ENCODE data around the gene PCSK6. TPM values are rescaled to one million over a fixed set of nuclear protein-coding genes. Genes with fewer than 3 reads are reported as not detected.
A peak's percentile ranks its signal among the peaks of the same experiment; 100 is the strongest.
"Not testable (repeated sequence)": the region's sequence is repeated elsewhere in the genome, so short reads cannot be mapped to it uniquely, and the experiment has no call there.

The PCSK6 gene
- total RNA-seq, 2 donors from 2014 or later: 29.9 to 39.5 TPM

GRCh38 chr15:101470548-101471239, 18.8 kb downstream of the PCSK6 start:
- Histone ChIP-seq H3K27me3 (no peaks in the 10 kb centered on the region), H3K27ac (no peak overlapping the region), H3K9ac (ENCODE audit: low read depth in 2 of 2, low read length in 2 of 2) (no peak overlapping the region), H3K4me1 (no peaks in the 10 kb centered on the region), H3K9me3 (no peaks in the 10 kb centered on the region), H3K36me3 (no peaks in the 10 kb centered on the region), H3K4me3 (no peak overlapping the region)
- DNase-seq: no peak
- intact Hi-C loops (cut with DNase I): no loop called here
- no peak for TF ChIP-seq CTCF (IDR thresholded peaks at IDR 0.05)

GRCh38 chr15:101469520-101470288, 19.8 kb downstream of the PCSK6 start:
- Histone ChIP-seq H3K4me1 (no peaks in the 10 kb centered on the region), H3K4me3 (no peak overlapping the region), H3K9me3 (no peaks in the 10 kb centered on the region), H3K9ac (ENCODE audit: low read depth in 2 of 2, low read length in 2 of 2) (no peak overlapping the region), H3K27ac (no peak overlapping the region), H3K27me3 (no peaks in the 10 kb centered on the region), H3K36me3 (no peaks in the 10 kb centered on the region)
- intact Hi-C loops (cut with DNase I): no loop called here
- no peak for DNase-seq
- no peak for TF ChIP-seq CTCF (IDR thresholded peaks at IDR 0.05)

- Histone ChIP-seq H3K9me3 (no peaks in the 10 kb centered on the region), H3K4me1 (no peaks in the 10 kb centered on the region), H3K9ac (ENCODE audit: low read depth in 2 of 2, low read length in 2 of 2) (no peak overlapping the region), H3K36me3 (no peaks in the 10 kb centered on the region), H3K27me3 (no peaks in the 10 kb centered on the region), H3K27ac (no peak overlapping the region), H3K4me3 (no peak overlapping the region)
- intact Hi-C loops (cut with DNase I): no loop called here
- no peak for DNase-seq
- no peak for TF ChIP-seq CTCF (IDR thresholded peaks at IDR 0.05)
These were observed 23.3 kb downstream of the PCSK6 start for GRCh38 chr15:101466188-101466587.

GRCh38 chr15:101464999-101465669, 24.4 kb downstream of the PCSK6 start:
- Histone ChIP-seq H3K4me1 (no peaks in the 10 kb centered on the region), H3K27ac (no peak overlapping the region), H3K27me3 (no peaks in the 10 kb centered on the region), H3K4me3 (no peak overlapping the region), H3K9ac (ENCODE audit: low read depth in 2 of 2, low read length in 2 of 2) (no peak overlapping the region), H3K9me3 (no peaks in the 10 kb centered on the region), H3K36me3 (no peaks in the 10 kb centered on the region)
- TF ChIP-seq CTCF (IDR thresholded peaks at IDR 0.05): no peak
- intact Hi-C loops (cut with DNase I): no loop called here
- no peak for DNase-seq

- Histone ChIP-seq H3K9me3 (no peaks in the 10 kb centered on the region), H3K27me3 (no peaks in the 10 kb centered on the region), H3K9ac (ENCODE audit: low read depth in 2 of 2, low read length in 2 of 2) (no peak overlapping the region), H3K36me3 (no peaks in the 10 kb centered on the region), H3K4me3 (no peak overlapping the region), H3K27ac (no peak overlapping the region), H3K4me1 (no peaks in the 10 kb centered on the region)
- intact Hi-C loops (cut with DNase I): no loop called here
- TF ChIP-seq CTCF (IDR thresholded peaks at IDR 0.05): no peak
- no peak for DNase-seq
These were observed 25.1 kb downstream of the PCSK6 start for GRCh38 chr15:101464256-101464998.

GRCh38 chr15:101463696-101464095, 25.8 kb downstream of the PCSK6 start:
- H3K36me3 ChIP-seq; intact Hi-C loops (cut with DNase I); H3K9me3 ChIP-seq; DNase-seq; H3K4me1 ChIP-seq; H3K9ac ChIP-seq (ENCODE audit: low read depth in 2 of 2, low read length in 2 of 2); H3K27me3 ChIP-seq; H3K4me3 ChIP-seq: not testable (repeated sequence)
- H3K27ac ChIP-seq: peak overlapping the region; percentile 46
